Non-pigmented ciliary epithelial cell (primary cell): Measurements from ENCODE around the gene KLRD1.
"Not testable (repeated sequence)": the region's sequence is repeated elsewhere in the genome, so short reads cannot be mapped to it uniquely, and the experiment has no call there.

Experiments
- DNase-seq: peaks from one replicate; pipeline ENCODE4 v3.0.0-alpha.2; 2010; ENCODE audit warnings: low read depth

Gene KLRD1, protein sequence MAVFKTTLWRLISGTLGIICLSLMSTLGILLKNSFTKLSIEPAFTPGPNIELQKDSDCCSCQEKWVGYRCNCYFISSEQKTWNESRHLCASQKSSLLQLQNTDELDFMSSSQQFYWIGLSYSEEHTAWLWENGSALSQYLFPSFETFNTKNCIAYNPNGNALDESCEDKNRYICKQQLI

DNA sequence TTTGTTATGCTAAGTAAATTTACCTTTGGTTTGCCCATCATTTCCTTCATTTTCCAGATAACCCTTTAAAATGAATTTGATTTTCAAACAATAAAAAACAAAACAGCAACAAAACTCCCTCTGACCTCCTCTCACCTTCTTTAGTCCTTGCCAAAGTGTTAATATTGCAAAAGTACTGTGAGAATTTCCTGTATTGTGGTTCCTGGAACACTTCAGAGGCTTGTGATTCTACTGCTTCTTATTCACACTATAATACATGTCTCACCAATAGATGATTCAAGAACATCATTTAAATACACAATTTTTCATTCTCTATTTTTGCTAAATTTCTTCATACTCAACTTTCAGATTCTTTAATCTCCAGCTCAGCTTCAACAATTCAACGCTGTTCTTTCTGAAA is at the start of gene KLRD1:
Gene KLRD1 (plus strand): TSS at position 241 of the 400 bp plus-strand sequence. CDS start 208 bp downstream, outside the sequence.
- no peak for DNase-seq

DNA sequence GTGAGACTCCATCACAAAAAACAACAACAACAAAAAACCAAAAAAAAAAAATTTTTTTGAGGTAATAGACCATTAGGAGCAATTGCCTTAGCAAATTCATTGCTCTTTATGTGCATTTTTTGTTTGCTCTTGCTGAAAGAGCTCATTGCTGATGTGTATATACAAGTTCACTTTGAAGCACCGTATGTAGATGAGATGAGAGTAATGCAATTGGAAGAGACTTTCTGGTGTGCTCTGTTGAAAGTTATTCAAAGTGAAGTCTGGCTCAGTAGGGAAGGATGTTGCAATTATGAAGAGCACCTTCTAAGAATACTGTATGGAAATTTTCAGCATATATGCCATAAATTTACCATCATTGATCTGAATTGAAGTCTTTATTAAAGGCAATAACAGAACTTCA is 46.7 kb upstream of the KLRD1 start:
- DNase-seq = no peak

DNA sequence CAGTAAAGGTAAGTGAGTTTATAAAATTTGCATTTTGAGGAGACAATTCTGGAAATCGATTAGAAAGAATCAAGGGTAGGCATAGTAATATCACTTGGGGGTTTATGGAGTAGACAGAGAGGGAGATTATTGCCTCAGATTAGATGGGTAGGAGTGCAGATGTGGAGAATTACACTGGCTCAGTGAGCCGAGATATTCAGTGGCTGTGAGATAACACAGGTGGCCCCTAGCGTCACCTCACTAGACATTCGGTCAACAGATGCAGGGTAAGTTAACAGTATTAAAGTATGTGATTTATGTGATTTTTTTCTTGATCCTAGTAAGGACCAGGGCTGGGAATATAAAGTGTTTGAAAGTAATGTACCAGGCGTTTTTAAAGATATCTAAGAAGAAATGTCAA is 39.6 kb upstream of the KLRD1 start:
- no peak for DNase-seq

DNA sequence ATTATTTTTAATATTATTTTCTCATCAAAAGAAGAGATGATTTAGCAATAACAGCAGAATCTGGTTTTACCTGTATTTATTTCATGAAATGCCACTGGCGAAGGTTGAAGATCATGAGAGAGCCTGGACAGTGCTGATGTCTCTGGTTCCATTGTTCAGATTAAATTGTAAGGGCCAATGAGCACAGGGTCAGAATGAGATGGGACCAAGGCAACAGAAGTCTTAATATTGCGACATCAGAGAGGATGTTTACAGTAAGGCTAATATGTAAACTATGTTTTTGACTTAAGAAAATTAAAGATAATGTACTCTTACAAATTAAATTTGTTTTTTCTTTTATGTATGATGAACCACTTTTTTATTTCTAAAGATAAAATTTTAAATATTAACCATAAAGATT is 35.2 kb upstream of the KLRD1 start:
- no peak for DNase-seq

DNA sequence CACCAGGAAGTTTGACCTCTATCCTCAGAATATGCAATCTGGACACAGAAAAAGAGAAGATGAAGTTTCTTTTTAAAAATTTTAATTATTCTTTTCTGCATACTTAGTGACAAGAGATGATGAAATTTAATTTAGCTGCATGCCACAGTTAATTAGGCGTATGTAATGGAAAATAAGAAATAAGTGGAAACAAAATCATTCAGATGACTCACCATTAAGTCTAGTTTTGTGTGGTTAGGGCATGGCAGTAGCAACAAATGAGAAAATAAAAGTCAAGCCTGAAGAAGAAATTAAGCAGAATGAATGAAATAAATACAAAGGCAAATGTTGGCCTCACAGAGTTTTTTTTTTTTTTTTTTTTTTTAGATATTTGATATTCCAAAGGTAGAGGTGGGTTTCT is 30.9 kb upstream of the KLRD1 start:
- no peak for DNase-seq

DNA sequence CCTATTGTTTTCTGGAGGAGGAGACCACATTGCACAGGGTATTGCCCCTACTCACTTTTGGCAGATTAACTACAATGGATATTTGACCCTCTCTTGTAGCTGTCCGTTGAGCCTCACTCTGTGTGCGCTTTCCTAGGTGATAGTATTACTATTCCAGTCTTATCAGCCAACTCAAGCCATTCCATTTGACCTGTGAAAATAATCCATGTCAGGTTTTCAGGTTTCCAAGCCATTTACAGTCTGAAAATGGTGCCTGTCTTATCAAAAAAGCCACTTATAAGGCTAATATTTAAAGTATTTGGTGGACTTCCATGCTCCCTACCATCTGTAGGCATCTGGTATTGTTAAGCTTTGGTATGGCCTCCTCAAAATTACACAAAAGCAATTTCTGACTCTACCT is 29.6 kb upstream of the KLRD1 start:
- no peak for DNase-seq

DNA sequence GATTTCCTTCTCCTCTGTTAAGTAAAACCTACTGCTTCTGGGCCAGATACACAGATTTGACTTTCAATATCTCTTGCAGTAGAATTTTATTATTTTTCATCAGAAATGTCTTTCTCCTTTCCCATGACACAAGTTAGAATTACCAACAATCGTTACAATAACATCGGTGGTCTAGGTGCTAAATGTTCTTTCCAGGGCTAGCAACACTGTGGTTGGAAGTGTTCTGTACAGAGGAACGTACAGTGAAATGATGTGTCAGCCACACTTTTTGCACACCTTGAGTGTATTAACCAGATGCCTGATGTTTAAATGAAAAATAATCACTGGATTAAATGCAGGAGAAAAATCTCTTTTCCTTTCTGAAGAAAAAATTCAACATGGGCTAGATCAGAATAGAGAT is 27.7 kb upstream of the KLRD1 start:
- DNase-seq = no peak

DNA sequence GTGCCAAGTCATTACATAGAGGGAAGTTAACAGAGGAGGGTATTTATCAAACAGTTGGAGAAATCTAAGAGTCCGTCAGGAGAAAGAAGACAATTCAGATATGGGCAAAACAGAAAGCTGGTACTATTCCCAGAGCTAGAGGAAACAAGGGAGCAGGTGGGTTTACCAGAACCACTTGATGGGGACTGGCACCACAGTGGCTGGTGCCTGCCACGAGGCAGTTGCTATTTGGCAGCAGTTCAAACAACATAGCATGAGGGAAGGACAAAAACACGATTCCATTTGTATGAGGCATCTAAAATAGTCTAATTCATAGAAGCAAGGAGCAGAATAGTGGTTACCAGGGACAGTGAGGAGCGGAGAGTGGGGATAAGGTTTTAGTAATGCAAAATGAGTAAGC is 24.6 kb upstream of the KLRD1 start:
- DNase-seq = no peak

DNA sequence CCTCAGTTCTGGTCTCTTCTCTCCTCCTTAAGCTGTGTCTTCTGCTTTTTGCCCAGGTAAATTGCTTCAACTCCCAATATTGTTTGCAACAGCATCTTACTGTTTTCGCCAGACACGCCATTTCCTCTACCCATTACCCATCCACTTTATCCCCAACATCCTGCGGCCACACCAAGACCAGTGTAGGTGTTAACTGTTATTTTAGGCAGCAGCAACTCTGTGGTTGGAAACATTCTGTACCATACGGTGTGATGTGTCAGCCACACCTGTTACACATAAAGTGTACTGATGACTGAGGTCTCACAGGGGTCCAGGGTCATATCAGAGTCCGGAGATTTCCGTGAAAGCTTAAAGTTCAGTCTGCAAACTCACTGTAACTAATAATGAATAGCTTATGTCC is 21.8 kb upstream of the KLRD1 start:
- no peak for DNase-seq

DNA sequence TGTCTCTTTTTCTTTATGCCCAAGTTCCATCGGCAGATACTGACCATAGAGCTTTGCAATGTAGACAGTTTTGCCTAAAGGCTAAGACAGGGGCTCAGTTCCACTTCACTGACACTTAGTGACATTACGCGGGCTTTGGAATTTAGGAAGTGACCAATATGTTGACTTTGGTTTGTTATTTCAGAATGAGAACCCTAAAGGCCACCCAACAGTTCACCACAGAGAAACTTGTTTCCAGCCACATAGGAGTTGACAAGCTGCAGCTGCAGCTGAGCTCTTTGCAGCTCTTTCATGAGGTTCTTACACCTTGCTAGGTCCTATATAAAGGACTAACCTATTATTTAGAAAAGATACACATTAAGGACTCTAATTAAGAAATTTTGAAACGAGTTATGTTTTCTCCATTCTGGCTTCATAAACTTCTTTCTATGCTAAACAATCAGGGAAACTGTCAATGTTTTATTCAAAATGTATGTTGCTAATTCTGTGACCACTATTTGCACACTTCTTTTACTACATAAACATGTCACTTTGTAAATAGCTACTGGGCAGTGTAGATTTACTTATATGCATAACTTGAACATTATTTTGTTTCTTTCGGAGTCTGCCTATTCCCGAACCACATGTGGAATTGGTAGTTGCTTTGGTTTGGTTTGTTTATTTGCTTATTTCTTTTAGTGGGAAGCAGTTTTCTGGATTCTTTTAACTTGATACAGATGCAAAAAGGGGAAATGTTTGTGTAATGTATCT is 18.5 kb upstream of the KLRD1 start:
- no peak for DNase-seq

DNA sequence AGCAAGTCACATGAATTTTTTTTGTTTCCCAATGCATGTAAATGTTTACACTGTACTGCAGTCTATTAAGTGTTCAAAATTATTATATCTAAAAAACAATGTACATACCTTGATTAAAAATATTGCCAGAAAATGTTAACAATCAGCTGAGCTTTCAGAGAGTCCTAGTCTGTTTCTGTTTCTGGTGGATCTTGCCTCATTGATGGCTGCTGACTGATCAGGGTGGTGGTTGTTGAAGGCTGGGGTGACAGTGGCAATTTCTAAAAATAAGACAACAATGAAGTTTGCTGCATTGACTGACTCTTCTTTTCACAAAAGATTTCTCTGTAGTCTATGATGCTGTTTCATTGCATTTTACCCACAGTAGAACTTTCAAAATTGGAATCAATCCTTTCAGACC is 16.6 kb upstream of the KLRD1 start:
- DNase-seq = no peak

DNA sequence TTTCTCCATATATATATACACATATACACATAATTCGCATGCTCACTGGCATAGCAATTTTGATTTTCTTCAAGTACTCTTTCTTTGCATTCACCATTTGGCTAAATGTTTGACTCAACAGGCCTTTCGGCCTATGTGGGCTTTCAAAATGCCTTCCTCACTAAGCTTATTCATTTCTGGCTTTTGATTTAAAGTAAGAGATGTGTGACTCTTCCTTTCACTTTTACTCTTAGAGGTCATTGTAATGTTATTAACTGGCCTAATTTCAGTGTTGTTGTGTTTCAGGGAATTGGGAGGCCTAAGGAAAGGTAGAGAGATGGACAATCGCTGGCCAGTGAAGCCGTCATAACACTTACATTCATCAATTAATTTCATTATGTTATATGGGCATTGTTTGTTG is 14.5 kb upstream of the KLRD1 start:
- no peak for DNase-seq

DNA sequence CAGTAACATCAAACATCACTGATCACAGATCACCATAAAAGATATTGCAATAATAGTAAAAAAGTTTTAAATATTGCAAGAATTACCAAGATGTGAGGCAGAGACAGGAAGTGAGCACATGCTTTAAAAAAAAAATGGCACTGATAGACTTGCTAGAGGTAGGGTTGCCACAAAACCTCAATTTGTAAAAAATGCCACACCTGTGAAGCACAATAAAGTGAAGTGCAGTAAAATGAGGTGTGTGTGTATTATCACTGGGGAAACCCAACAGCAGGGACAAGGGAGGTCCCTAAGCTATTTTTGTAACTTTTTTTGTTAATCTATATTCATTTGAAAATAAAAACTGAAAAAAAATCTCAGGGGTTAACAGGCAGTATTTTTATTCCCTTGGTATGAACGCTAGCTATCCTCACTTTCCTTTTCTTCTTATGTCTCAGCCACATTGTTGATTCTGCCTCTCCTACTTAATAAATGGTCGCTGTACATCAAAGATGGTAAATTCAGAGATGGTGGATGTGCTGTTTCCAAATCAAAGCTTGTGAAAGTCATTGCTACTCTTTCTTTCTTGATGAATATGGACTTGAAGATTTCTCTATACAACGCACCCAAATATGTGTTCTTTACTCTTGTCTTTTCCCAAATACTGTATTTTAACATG is 14.0 kb upstream of the KLRD1 start:
- DNase-seq = no peak

DNA sequence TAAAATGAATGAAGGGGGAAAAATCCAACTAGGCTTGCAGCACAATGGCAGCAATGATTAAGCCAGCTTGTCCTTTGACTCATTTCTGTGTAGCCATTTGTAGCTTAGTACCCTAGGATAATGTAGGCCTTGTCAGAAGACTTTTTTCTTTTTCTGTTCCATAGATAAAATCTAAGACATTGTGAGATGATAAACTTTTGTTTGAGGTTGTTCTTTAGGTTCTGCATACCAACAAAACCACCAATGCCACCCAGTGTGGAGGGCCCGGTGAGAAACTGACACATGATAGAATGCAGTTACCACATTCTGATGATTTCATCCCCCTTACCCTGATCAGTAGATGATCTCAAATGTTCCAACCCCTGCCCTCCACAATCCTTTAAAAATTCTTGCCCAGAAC is 6.6 kb upstream of the KLRD1 start:
- peak; percentile 36 for DNase-seq

DNA sequence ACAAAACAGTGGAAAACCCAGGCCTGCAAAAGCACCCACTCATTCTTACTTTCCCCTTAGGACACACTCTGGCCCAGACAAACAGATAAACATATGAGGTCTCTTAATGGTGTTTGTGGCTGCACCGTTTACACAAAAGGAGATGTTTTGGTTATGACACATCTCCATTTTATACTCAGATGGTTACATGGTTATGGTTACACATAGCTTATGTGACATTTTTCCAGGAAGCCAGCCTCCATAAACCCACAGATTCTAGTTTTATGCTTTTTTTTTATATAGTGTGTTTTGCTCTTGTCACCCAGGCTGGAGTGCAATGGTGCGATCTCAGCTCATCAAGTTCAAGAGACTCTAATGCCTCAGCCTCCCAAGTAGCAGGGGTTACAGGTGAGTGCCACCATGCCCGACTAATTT is 3.5 kb upstream of the KLRD1 start:
- peak; percentile 89 for DNase-seq

DNA sequence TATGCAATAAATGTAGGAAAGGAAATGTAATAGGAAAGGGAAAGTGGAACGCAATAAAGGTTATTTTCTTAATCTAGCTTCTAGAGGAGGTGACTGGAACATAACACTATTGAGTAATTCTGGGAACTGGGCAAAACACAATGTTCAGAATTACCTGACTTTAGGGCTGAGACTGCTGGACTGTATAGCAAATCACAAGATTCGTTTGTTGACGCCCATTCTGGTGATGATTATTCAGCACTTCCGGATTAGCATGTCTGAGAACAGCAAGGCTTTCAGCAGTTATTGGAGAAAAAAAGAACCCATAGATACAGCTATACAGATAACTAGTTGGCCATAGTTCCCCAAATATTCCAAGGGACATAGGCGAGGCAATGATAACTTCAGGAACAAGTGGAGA is 2.3 kb upstream of the KLRD1 start:
- no peak for DNase-seq

DNA sequence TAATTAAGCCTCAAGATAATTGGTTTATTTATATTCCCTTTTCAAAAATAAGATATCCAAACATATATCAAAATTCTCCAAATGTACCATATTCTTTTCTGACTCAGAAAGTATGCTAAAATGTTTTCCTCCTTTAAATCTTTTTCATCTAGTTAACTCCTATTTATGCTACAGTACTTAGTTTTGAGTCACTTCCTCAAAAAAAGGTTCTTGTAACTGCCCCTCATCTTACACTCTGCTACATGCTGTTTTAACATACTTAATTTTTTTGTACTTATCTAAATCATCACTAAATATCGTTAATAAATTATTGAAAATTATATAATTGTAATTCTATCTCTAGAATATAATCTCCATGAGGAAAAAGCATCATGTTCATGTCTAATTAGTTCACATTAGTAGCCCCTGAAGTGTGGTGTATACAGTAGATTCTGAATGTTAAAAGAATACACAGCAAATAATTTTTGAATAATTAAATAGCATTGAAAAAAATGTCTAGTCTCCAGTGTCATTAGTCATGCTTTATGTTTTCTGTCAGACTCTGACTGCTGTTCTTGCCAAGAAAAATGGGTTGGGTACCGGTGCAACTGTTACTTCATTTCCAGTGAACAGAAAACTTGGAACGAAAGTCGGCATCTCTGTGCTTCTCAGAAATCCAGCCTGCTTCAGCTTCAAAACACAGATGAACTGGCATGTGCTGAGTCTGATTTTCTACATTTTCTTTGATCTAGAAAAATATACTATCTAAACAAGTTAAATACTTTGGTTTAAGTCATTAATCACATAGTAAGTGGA is 3.5 kb downstream of the KLRD1 start:
- no peak for DNase-seq

DNA sequence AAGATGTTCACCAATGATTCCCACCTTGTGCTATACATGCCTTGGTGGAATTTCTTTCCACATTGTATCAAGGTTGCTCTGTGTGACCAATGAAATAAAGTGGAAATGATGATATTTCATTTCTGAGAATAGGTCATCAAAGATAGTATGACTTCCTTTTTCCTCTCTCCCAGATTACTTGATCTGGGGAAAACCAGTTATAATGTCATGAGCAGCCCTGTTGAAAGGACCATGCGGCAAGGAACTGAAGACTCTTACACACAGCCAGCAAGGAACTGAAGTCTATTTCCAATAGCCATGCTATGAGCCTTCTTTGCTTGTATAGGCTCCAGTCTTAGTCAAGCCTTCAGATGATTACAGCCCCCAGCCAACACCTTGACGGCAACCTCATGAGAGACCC is 11.7 kb downstream of the KLRD1 start:
- DNase-seq = no peak

DNA sequence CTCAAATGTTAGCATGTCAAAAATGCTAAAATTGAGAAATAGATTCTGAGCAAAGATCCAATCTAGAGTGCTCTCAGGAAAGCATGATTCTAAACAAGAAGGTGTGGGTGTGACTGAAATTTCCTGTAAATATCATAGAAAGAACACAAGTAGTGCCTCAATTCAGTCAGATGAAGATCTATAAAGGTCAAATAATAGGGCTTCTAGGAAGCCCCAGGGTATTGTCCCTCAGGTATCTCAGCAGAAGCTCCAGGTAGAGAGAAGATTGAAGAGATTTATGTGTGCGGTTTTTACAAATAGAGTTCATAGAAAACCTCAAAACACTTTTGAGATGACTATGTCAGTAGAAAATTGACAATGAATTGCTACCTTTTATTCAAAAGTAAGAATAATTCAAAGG is 13.0 kb downstream of the KLRD1 start:
- no peak for DNase-seq

DNA sequence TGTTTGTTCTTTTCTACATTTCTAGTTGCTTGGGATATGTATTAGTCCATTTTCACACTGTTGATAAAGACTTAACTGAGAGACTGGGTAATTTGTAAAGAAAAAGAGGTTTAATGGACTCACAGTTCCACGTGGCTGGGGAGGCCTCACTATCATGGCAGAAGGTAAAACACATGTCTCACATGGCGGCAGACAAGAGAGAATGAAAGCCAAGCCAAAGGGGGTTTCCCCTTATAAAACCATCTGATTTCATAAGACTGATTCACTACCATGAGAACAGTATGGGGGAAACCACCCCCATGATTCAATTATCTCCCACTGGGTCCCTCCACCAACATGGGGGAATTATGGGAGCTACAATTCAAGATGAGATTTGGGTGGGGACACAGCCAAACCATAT is 21.0 kb downstream of the KLRD1 start:
- DNase-seq = not testable (repeated sequence)

DNA sequence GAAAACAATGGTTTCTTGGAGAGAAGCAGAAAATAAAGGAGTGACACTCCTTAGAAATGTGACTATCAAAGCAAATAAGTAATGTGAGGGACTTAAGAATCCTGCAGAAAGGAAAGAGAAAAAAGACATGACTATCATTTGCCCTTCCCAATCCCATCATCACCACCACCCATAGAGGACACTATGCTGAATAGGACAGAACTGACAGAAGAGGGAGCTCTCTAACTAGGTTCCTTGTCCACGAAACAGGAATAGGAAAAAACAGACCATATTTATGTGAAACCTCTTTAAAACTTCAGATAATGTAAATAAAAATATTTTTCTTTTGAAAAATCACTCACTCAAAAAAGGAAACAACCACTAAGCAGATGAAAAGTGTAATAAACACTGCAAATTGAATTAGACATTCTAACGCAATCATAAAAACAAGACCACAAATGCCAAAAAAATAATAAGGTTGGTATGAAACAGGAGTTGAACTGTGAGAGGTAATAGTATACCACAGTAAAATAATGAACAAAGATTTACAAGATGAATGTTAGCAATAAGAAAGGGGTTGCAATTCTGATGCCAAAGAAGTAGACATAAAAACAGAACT is 24.1 kb downstream of the KLRD1 start:
- peak; percentile 37 for DNase-seq

DNA sequence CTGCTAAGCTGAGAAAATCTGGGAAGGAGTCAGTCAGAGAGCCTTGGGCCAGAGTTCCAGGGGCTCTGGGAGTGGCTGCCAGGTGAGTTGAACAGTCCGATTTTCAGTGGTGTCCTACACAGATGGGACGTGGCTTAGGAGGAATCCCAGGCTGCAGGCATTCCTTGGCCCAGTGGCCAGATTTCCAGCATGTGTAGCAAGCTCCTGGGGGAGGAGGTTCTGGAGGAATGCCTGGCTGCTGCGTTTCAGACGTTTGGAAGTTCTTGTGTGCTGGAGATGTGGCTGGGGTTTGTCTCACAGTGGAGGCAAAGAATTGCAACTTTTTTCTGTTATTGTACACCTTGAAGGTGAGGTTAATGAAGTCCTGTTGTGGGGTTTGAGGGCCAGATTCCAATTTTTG is 28.5 kb downstream of the KLRD1 start:
- not testable (repeated sequence) for DNase-seq
